Activated naive CD4-positive, alpha-beta T cell treated with anti-CD3 and anti-CD28 coated beads, Interleukin-2, amount 10 ng/mL, durations not matched to agents 7 days and 5 days (primary cell): ENCODE measurements around the gene PHF12.
"Not testable (repeated sequence)": the region's sequence is repeated elsewhere in the genome, so short reads cannot be mapped to it uniquely, and the experiment has no call there.

ENCODE experiments used
- CTCF ChIA-PET: fragments of 350-600 bp; sonication (Branson Sonifier 250); formaldehyde crosslinking; loops from one replicate; lab custom pipeline; 2021; ENCODE audit warnings: antibody characterized with exemption; lab: Charles Lee
- DNase-seq: peaks from one replicate; pipeline ENCODE4 v3.0.0-alpha.2; 2020
- H3K27ac Mint-ChIP-seq: one replicate; pipeline ENCODE4 v1.8.0; 2021; ENCODE audit warnings: mild to moderate bottlenecking, moderate library complexity, mixed read lengths
- H3K27me3 Mint-ChIP-seq: one replicate; pipeline ENCODE4 v1.8.0; 2021; ENCODE audit warnings: mild to moderate bottlenecking, mixed read lengths
- H3K36me3 Mint-ChIP-seq: one replicate; pipeline ENCODE4 v1.8.0; 2021; ENCODE audit warnings: mixed read lengths
- H3K4me1 Mint-ChIP-seq: one replicate; pipeline ENCODE4 v1.8.0; 2021; ENCODE audit warnings: mixed read lengths
- H3K4me3 Mint-ChIP-seq: one replicate; pipeline ENCODE4 v1.8.0; 2021; ENCODE audit warnings: mild to moderate bottlenecking, moderate library complexity, mixed read lengths
- H3K9me3 Mint-ChIP-seq: one replicate; pipeline ENCODE4 v1.8.0; 2021; ENCODE audit warnings: mixed read lengths

The PHF12 gene

GRCh38 chr17:28906706-28907438, 44.4 kb downstream of the PHF12 start:
- peaks cover 45% of the 10 kb centered on the region for H3K36me3 Mint-ChIP-seq
- H3K4me3 Mint-ChIP-seq = no peak overlapping the region
- H3K27me3 Mint-ChIP-seq = no peaks in the 10 kb centered on the region
- H3K9me3 Mint-ChIP-seq = no peaks in the 10 kb centered on the region
- CTCF ChIA-PET = interaction anchor here (0.6 to 2.4 kb wide), 5 partner anchors 9 to 180 kb away, joined by 3 to 10 read pairs (median 3); no protein-coding TSS in a partner anchor
- H3K4me1 Mint-ChIP-seq = peaks cover 19% of the 10 kb centered on the region
- no peak overlapping the region for H3K27ac Mint-ChIP-seq
- DNase-seq = no peak

GRCh38 chr17:28906276-28906675, 45.0 kb downstream of the PHF12 start:
- Mint-ChIP-seq H3K9me3 (no peaks in the 10 kb centered on the region), H3K4me3 (no peak overlapping the region), H3K27ac (no peak overlapping the region), H3K4me1 (peaks cover 25% of the 10 kb centered on the region), H3K27me3 (no peaks in the 10 kb centered on the region), H3K36me3 (peaks cover 45% of the 10 kb centered on the region)
- no peak for DNase-seq
- CTCF ChIA-PET = interaction anchor here (0.7 to 2.0 kb wide), 3 partner anchors 9 to 180 kb away, joined by 3 to 6 read pairs (median 3); no protein-coding TSS in a partner anchor

- Mint-ChIP-seq H3K4me1 (peaks cover 34% of the 10 kb centered on the region), H3K27ac (no peak overlapping the region), H3K36me3 (peaks cover 41% of the 10 kb centered on the region), H3K9me3 (no peaks in the 10 kb centered on the region), H3K4me3 (no peak overlapping the region), H3K27me3 (no peaks in the 10 kb centered on the region)
- DNase-seq = no peak
- CTCF ChIA-PET = interaction anchor here (1.6 to 8.6 kb wide), 3 partner anchors 11 to 141 kb away, joined by 3 to 47 read pairs (median 6); no protein-coding TSS in a partner anchor
These were observed 46.5 kb downstream of the PHF12 start for GRCh38 chr17:28904800-28905199.

GRCh38 chr17:28903546-28903841, 47.8 kb downstream of the PHF12 start:
- CTCF ChIA-PET = interaction anchor here (0.6 to 8.6 kb wide), 14 partner anchors 9 to 139 kb away, joined by 3 to 47 read pairs (median 5); no protein-coding TSS in a partner anchor
- not testable (repeated sequence) for H3K27me3 Mint-ChIP-seq, H3K9me3 Mint-ChIP-seq, DNase-seq
- H3K4me1 Mint-ChIP-seq = peaks cover 44% of the 10 kb centered on the region
- peaks cover 46% of the 10 kb centered on the region for H3K36me3 Mint-ChIP-seq
- peak overlapping the region; percentile 77 for H3K27ac Mint-ChIP-seq
- peak overlapping the region; percentile 93 for H3K4me3 Mint-ChIP-seq

GRCh38 chr17:28902819-28903545, 48.3 kb downstream of the PHF12 start, which contains the start of gene DHRS13:
TSS of gene DHRS13 (minus strand) at chr17:28903079. CDS start at chr17:28902944, 135 bp downstream.
- Mint-ChIP-seq H3K27ac (peak within 1 kb of the TSS; percentile 94), H3K4me1 (peaks cover 47% of the 10 kb centered on the region), H3K36me3 (peaks cover 48% of the 10 kb centered on the region), H3K27me3 (no peaks in the 10 kb centered on the region), H3K4me3 (peak within 1 kb of the TSS; percentile 93), H3K9me3 (no peaks in the 10 kb centered on the region)
- peak; percentile 95 for DNase-seq
- CTCF ChIA-PET = interaction anchor here (0.6 to 8.6 kb wide), 21 partner anchors 10 to 183 kb away, joined by 3 to 47 read pairs (median 5); partner anchors contain the start of gene RPL23A

GRCh38 chr17:28901866-28902818, 49.2 kb downstream of the PHF12 start:
- Mint-ChIP-seq H3K4me1 (peaks cover 51% of the 10 kb centered on the region), H3K36me3 (peaks cover 48% of the 10 kb centered on the region), H3K27ac (peak overlapping the region; percentile 94), H3K4me3 (peak overlapping the region; percentile 93), H3K9me3 (no peaks in the 10 kb centered on the region), H3K27me3 (no peaks in the 10 kb centered on the region)
- peak; percentile 73 for DNase-seq
- CTCF ChIA-PET = interaction anchor here (0.6 to 8.6 kb wide), 17 partner anchors 10 to 215 kb away, joined by 3 to 47 read pairs (median 5); partner anchors contain the start of genes PHF12 and RPL23A

- CTCF ChIA-PET = interaction anchor here (1.2 to 8.6 kb wide), 11 partner anchors 9 to 216 kb away, joined by 4 to 47 read pairs (median 5); partner anchors contain the start of genes PHF12 and RPL23A
- no peaks in the 10 kb centered on the region for H3K27me3 Mint-ChIP-seq
- peak overlapping the region; percentile 93 for H3K4me3 Mint-ChIP-seq
- no peaks in the 10 kb centered on the region for H3K9me3 Mint-ChIP-seq
- H3K4me1 Mint-ChIP-seq = peaks cover 57% of the 10 kb centered on the region
- H3K27ac Mint-ChIP-seq = peak overlapping the region; percentile 94
- DNase-seq = no peak
- H3K36me3 Mint-ChIP-seq = peaks cover 46% of the 10 kb centered on the region
These were observed 50.2 kb downstream of the PHF12 start for GRCh38 chr17:28900986-28901726.

- DNase-seq = no peak
- peaks cover 67% of the 10 kb centered on the region for H3K4me1 Mint-ChIP-seq
- H3K27ac Mint-ChIP-seq = no peak overlapping the region
- H3K27me3 Mint-ChIP-seq = no peaks in the 10 kb centered on the region
- H3K4me3 Mint-ChIP-seq = peak overlapping the region; percentile 5
- no peaks in the 10 kb centered on the region for H3K9me3 Mint-ChIP-seq
- CTCF ChIA-PET = interaction anchor here (0.8 to 8.6 kb wide), 5 partner anchors 43 to 173 kb away, joined by 3 to 47 read pairs (median 5); partner anchors contain the start of gene TLCD1
- H3K36me3 Mint-ChIP-seq = peaks cover 51% of the 10 kb centered on the region
These were observed 52.0 kb downstream of the PHF12 start for GRCh38 chr17:28899212-28899815.

- Mint-ChIP-seq H3K9me3 (no peaks in the 10 kb centered on the region), H3K27ac (no peak overlapping the region), H3K4me1 (peaks cover 67% of the 10 kb centered on the region), H3K36me3 (peaks cover 50% of the 10 kb centered on the region), H3K27me3 (no peaks in the 10 kb centered on the region), H3K4me3 (peak overlapping the region; percentile 98)
- DNase-seq = no peak
- CTCF ChIA-PET = interaction anchor here (0.5 to 8.6 kb wide), 10 partner anchors 24 to 172 kb away, joined by 3 to 47 read pairs (median 4); partner anchors contain the start of gene TLCD1
These were observed 52.8 kb downstream of the PHF12 start for GRCh38 chr17:28898527-28898955.

- DNase-seq = peak; percentile 60
- CTCF ChIA-PET = interaction anchor here (0.6 to 8.6 kb wide), 11 partner anchors 36 to 171 kb away, joined by 3 to 47 read pairs (median 4); partner anchors contain the start of gene TLCD1
- Mint-ChIP-seq H3K4me1 (peaks cover 67% of the 10 kb centered on the region), H3K9me3 (no peaks in the 10 kb centered on the region), H3K4me3 (peak overlapping the region; percentile 98), H3K27me3 (no peaks in the 10 kb centered on the region), H3K27ac (peak overlapping the region; percentile 95), H3K36me3 (peaks cover 56% of the 10 kb centered on the region)
These were observed 53.4 kb downstream of the PHF12 start for GRCh38 chr17:28897769-28898526.

- DNase-seq = peak; percentile 78
- peak within 1 kb of the TSS; percentile 98 for H3K4me3 Mint-ChIP-seq
- no peaks in the 10 kb centered on the region for H3K9me3 Mint-ChIP-seq
- H3K27ac Mint-ChIP-seq = peak within 1 kb of the TSS; percentile 95
- peaks cover 71% of the 10 kb centered on the region for H3K4me1 Mint-ChIP-seq
- H3K27me3 Mint-ChIP-seq = no peaks in the 10 kb centered on the region
- CTCF ChIA-PET = interaction anchor here (0.6 to 8.6 kb wide), 9 partner anchors 36 to 170 kb away, joined by 3 to 47 read pairs (median 6); partner anchors contain the start of gene TLCD1
- peaks cover 60% of the 10 kb centered on the region for H3K36me3 Mint-ChIP-seq
These were observed 54.2 kb downstream of the PHF12 start, which contains the start of gene FLOT2 for GRCh38 chr17:28896884-28897768. TSS of gene FLOT2 (minus strand) at chr17:28897733. CDS start at chr17:28897574, 159 bp downstream.
